ENCODE data around the gene WRAP73.
A peak's percentile ranks its signal among the peaks of the same experiment; 100 is the strongest.
"Not testable (repeated sequence)": the region's sequence is repeated elsewhere in the genome, so short reads cannot be mapped to it uniquely, and the experiment has no call there.

The WRAP73 gene

DNA sequence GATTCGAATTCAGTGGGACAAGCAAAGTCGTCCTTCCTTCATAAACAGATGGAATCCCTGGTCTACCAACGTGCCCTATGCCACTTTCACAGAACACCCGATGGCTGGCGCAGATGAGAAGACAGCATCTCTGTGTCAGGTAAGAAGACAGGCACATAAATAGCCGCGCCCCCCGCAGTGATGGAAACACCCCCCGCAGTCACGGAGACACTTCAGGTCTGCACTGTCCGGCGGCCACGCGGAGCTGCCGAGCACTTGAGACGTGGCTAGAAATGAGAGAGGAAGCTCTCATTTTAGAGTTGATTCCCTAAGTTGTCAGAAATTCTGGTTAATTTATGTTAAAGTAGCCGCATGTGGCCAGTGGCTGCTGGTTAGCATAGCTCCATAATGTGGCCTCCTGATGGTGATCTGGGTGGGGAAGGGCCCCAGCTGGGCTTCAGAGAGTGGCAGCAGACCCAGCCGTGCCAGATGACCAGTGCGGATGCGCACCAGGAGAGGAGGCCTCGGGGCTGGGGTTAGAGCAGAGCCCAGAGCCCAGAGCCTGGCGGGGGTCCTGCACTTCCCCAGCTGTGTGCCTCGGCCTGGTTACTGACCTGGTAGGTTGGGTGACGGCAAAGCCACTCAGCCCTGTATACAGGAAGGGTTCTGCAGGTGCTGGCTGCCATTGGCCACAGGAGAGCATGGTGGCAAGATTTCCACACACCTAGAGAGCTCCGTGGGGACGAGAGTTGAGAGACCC lies 22.2 kb downstream of the WRAP73 start:
- no peak for DNase-seq

DNA sequence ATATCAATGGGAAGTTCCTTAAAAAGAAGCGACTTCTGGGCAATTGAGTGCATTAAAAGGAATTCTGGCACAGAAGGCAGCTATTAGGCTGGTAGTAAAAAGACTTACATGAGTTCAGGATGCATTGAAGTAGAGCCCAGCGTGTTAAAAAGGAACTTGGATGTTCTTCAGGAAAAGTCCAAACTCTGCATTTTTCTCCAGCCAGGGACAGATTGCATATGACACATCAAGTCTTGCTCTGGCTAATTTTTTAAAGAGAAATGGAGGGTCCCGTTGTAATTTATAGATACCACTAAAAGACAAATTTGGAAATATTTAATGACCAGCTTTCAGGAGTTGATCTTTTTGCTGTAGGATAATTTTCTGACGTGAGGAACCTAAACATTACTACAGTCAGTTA lies 23.9 kb downstream of the WRAP73 start:
- no peak for DNase-seq

DNA sequence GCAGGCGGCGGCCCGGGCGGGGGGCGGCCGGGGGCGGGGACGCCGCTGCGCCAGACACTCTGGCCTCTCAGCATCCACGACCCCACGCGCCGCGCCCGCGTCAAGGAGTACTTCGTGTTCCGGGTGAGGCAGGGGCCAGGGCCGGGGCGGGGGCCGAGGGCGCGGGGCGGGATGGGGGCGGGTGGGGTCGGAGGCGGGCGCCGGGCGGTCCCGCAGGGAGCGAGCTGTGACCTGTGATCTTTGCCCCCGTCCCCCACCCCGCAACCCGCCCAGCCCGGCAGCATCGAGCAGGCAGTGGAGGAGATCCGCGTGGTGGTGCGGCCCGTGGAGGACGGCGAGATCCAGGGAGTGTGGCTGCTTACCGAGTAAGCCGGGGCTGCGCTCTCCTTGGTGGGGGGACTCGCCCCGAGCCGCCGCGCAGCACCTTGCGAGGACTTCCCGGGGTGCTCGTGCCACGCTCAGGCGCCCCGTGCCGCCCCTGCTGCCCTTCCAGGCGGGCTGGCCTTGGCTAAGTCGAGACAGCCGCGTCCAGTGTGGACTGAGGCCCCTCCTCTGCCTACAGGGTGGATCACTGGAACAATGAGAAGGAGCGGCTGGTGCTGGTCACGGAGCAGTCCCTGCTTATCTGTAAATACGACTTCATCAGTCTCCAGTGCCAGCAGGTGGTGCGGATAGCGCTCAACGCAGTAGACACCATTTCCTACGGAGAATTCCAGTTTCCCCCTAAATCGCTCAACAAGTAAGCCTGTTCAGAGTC lies 24.6 kb downstream of the WRAP73 start:
- DNase-seq, result no peak

DNA sequence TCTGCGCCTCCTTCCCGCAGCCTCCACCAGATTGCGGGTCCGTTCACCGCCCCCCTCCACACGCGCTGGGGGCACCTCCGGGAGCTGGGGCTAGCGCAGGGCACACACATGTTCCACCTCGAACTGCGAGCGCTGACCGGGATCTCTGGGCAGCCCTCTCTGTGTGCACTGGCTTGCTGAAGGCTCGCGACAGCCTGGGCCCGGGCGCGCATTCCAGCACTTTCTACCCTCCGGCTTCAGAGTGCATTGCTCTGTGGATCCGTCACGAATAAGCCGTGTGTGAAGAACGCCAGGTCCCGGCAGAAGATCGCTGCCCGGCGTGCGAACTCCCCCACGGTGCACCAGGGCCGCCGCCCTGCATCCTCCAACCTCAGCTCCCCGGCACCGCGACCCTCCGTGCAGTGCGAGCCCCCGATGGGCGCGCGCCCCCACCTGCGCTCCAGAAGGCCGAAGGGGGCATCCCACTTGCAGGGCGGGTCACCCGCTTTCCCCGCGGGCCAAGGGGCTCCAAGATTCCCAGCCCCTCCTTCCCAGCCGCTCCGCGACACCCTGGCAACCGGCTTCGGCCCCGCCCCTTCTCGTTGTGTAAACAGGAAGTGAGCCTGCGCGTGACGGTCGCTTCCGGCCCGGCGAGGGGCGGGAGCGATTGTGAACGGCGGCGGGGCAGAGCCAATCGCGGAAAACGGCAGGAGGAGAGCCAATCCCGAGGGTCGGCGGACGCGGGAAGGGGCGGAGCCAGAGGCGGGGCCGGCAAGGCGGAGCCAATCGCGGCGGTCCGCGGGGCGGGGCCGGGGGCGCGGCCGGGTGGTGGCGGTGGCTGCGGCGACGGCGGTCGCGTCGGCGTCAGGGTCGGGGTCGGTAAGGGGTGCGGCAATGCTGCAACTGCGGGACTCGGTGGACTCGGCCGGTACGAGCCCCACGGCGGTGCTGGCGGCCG lies 25.4 kb downstream of the WRAP73 start, which contains the start of gene TPRG1L:
TPRG1L (plus strand) TSS at position 816 of the 937 bp plus-strand sequence; CDS start at position 874, 58 bp downstream.
- DNase-seq, result peak; percentile 97 to 98

DNA sequence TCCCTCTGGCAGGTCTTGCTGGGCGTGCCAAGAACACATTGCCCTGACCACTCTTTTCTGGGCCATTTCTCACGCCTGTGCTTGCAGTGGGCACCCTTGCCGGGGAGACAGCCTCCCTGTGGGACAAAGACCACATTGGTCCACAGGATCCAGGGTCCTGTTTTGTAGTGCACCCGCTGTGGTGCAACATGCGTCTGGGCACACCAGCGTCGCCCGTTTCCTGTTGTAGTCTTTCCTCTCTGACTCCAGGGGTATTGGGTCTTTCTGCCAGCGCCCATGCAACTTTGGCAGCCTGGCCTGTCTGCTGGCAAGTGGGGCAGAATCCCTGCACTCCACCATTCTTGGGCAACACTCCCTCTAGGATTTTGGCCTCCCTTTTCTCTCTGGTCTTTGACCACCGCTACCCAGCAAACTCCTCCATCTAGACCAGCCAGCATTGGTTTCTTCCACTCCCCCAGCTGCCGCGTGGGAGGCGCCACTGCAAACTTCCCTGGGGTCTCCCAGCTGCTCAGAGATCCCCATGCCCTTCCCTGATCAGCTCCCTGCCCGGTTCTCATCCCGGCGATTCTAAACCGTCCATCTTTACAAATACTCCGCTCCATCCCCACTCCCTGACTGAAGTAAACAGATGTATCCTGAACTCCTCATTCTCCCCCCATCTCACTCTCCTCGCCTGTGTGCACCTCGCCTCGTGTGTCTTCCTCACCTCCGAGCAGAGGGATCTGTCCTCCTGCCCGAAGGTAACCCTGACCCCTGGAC lies 26.3 kb downstream of the WRAP73 start:
- DNase-seq, result no peak

DNA sequence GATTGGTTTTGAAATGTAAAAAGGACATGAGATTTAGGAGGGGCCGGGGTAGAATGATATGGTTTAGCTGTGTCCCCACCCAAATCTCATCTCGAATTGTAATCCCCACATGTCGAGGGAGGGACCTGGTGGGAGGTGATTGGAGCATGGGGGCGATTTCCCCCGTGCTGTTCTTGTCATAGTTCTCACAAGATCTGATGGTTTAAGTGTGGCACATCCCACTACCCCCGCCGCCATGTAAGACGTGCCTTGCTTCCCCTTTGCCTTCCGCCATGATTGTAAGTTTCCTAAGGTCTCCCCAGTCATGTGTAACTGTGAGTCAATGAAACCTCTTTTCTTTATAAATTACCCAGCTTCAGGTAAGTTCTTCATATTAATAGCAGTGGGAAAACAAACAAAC lies 27.8 kb downstream of the WRAP73 start:
- not testable (repeated sequence) for DNase-seq

DNA sequence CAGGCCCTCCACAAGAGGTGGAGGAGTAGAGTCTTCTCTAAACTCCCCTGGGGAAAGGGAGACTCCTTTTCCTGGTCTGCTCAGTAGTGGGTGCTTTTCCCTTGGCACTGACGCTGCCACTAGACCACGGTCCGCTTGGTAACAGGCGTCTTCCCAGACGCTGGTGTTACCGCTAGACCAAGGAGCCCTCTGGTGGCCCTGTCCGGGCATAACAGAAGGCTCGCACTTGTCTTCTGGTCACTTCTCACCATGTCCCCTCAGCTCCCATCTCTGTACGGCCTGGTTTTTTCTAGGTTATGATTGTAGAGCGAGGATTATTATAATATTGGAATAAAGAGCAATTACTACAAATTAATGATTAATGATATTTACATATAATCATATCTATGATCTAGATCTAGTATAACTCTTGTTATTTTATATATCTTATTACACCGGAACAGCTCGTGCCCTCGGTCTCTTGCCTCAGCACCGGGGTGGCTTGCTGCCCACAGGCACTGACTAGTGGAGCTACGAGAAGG lies 28.7 kb downstream of the WRAP73 start:
- not testable (repeated sequence) for DNase-seq

DNA sequence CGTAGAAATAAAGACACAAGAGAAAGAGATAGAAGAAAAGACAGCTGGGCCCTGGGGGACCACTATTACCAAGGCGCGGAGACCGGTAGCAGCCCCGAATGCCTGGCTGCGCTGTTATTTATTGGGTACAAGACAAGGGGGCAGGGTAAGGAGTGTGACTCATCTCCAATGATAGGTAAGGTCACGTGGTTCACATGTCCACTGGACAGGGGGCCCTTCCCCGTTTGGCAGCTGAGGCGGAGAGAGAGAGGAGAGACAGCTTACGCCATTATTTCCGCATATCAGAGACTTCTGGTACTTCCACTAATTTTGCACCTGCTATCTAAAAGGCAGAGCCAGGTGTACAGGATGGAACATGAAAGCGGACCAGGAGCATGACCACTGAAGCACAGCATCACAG lies 29.2 kb downstream of the WRAP73 start:
- no peak for DNase-seq

DNA sequence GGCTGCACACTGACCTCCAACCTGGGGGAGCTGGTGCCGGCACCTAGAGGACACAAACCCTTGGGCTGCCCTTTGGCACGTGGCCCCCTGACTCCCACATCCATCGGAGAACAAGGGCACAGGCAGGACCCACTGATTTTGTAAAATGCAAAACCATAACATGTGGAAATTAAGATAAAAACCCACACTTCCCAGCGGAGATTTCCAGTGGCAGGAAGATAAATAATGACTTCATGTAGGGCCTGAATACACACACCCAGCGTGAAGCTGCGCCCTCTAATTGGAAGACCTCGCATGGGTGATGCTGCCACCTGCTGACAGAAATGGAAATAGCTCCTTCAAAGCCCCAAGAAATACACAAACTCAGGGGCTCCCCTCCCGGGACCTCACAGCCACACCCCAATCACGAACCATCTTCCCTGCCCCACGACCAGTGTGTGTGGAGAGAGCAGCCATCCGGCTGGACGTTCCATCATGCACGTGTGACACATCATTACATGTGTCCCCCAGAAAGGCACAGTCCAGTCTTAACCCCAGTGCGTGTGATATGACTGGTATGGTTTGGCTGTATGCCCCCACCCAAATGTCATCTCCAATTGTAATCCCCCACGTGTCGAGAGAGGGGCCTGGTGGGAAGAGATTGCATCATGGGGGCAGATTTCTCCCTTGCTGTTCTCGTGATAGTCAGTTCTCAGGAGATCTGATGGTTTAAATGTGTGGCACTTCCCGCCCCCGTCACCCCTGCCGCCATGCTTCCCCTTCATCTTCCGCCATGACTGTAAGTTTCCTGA lies 30.8 kb downstream of the WRAP73 start:
- DNase-seq, result peak; percentile 63 to 64

DNA sequence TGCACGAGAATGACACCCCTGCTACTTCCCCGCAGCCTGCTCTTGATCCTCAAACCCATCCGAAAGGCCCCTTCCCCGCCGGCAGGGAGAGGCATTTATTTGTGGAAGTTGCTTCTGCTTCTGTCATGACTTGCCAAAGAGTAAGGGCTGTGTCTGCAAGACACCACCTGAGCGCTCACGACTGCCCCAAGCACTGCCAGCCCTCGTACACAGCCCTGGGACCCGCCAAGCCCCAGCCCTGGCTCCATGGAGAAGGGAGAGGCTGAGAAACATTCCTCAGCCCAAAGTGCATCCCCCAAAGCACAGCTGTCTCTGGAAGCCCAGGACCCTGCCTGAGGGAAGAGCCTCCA lies 31.4 kb downstream of the WRAP73 start:
- DNase-seq, result no peak

DNA sequence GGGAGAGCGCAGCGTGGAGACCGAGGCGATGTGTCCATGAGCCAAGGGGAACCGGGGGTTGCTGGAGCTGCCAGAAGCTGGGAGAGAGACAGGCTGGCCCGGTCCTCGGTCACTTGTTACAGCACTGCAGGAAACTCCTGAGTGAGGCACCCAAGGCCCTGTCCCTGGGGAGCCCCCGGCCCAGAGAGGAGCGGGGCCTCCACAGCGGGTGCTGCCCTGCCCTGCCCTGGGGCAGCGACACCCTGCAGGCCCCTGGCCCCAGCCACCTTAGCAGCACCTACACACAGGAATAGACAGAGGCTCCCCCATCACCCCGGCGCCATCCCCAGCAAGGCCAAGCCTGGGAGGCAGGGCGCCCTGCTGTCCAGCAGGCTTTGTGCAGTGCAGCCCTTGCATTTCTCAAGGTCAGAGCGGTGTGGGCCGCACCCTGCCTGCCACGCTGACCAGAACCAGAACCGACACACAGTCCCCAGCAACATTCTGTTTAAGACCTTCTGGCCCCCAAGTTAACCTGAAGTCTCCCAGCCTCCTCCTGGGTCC lies 32.0 kb downstream of the WRAP73 start:
- no peak for DNase-seq

DNA sequence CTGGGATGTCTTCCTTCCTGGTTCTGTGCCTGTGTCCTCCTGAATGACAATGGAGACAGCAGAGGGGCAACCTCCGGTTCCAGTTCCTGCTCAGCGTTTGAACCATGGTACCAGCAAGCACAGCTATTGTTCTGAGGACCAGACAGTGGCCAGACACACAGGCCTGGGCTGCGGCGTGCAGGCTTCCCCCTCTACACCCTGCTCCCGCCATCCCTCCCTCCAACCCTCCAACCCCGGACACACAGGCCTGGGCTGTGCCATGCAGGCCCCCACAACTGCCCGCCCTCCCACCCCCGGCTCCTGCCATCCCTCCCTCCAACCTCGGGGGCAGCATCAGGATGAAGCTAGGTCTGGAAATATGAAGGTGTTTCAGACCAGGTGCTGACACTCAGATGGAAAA lies 33.0 kb downstream of the WRAP73 start:
- no peak for DNase-seq

DNA sequence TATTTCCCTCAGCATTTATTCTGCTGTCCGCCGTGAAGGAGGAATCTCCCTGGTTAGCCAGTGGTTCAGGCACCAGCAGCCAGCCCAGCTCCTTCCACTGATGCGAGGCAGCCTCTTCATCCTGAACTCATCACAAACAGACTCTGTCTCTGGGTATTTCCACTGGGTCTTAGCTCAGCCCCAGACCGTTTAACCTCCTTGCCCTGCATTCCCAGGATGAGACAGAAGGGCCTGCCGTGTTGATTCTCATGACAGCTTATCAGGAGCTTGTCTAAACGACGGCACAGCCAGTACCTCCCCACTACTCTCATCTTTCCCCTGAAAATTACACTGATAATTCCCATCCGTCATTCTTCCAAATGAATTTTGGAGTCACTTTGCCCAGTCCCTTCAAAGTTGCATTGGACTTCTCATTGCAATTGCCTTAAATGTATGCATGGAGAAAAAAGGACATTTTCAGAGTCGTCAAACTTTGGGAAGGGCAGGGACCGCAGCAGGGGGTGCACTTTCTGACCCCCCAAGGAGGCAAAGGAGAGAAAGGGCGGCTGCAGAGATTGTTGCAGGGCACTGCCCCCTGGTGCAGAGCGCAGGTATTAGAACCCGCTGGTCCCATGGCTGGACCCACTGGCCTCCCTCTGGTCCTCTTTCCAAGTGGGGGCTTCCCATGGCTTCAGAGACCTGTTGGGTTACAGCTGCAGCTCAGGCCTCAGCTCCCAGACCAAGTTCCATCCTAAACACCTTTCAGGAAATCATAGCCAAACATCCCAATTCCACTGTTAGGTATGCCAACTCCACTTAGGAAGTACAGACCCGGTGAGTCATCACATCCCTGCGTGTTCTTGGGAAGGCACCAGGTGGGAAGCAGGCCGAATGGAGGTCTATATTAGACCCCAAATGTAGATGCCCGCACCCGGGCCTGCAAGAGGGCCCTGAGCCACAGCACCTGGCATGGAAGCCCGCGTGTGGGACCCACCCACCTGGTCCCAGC lies 34.9 kb downstream of the WRAP73 start:
- no peak for DNase-seq

DNA sequence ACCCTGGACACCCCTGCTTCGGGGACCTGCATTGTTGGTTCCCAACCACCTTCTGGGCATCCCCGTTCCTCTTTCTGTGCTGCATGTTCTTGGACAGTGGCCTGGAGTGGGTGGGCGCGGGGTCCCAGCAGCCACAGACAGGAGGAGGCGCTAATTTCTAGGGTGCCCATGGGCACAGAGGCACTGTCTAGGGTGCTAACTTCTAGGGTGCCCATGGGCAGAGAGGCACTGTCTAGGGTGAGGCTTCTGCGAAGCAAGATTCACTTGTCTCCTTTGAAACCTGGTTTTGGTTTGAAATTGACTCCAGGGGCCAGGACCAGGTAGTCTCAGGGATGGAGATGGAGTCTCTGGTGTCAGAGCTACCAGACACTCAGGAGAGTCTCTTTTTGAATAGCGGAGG lies 37.8 kb downstream of the WRAP73 start:
- DNase-seq, result no peak

DNA sequence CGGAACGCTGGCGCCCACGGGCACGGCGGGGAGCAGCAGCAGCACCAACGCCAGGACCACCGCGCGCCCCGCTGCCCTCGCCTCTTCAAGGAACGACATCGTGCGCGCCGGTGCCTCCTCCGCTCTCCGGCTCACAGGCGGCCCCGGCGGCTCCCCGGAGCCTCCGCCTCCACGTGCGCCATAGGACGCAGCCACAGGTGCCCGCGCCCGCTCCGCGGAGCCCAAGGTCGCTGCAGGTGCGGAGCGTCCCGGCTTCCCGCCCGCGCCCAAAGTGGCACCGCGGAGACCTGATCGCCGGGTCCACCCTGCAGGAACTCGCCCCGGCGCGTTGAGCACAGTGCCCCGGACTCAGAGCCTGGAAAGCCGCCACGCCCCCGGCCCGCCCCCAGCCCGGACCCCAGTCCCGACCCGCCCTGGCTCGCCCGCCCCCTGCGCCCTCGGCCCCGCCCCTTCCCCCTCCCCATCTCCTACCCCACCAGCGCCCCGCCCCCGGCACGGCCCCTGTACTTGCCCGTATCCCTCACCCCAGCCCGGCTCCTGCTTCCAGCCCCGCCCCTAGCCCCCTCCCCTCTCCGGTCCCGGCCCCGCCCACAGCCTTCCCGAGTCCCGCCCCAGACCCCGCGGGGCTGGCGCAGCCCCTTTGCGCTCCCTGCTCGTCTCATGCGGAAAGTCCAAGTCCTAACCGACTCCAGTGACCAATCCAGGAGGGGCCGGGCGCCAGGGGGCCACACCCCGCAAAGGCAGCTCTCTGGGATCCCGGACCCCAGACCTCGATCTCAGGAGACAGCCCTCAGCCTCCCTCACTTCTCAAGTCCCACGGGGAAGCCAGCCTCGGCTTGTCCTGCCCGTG lies 38.5 kb downstream of the WRAP73 start, which contains the start of gene MEGF6:
MEGF6 (minus strand) TSS at position 339 of the 850 bp plus-strand sequence; CDS start at position 99, 240 bp downstream.
- peak; percentile 66 to 78 for DNase-seq

DNA sequence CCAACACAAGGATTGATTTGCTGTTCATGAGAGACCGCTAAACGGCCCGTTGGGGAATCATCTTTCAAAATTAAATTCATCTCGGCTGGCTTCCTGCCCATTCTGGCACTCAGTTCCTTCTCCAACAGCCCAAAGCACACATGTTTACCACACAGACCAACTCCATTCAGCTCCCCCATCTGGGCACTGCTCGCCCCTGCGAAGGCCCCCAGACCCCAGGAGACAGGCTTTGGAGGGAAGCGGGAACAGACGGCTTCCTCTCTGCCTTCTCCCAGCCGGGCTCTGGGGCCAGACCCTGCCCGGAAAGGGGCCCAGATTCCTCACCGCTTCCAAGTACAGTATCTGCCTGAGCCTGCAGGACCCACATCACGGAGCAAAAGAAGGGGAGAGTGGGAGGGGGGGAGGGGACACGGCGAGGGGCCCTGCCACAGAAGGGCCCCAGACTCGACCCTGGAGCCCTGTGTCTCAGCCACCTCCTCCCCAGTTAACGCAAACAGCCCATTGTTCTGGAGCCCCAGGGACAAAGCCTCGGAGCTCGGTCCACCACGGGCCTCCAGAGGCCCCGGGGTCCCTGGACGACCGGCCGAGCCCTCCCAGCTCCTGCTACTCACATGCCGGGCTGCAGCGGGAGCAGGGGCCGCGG lies 39.3 kb downstream of the WRAP73 start:
- DNase-seq, result no peak

DNA sequence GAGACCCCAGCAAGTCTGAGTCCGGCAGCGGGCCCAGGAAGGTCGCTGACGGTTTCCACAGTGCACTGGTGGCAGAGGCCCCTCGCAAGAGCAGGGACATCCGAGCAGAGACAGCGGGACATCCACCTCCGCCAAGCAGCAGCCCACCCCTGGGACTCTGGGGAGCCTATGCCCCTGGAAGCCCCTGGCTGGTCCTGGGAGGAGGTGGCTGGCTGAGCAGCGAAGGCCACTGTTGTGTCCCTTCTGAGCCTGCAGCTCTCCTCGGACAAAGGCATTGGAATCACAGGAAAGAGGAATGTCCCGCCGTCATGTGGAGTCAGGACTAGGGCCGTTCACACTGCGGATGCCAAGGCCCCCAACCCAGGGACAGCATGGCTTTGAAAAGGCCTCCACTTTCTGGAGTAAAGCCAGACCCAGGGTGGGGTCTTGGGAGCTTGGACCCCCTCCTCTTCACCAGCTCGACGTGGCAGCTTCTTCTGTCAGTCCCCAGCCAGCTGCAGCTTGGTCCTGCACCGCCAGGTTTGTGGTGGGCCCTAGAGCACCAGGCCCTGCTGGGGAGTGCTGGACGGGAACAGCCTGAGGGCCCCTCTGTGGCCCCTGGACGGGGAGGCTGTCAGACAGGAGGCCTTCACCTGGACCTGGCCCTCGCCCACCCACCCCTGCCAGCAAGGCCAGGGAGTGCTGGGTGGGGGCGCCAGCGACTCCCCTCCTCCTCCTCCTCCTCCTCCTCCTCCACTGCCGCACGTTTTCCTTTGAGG lies 40.0 kb downstream of the WRAP73 start:
- no peak for DNase-seq
